ENCODE results near the gene TSPEAR. TPM values are rescaled to one million over a fixed set of nuclear protein-coding genes. Genes with fewer than 3 reads are reported as not detected.

The TSPEAR gene
- total RNA-seq, 2 experiments from 2014 or later: not detected

GRCh38 chr21:44708866-44709425 lies 2.4 kb downstream of the TSPEAR start:
- H3K4me3 Mint-ChIP-seq: peak overlapping the region; percentile 62
- intact Hi-C loops (cut with DNase I, micrococcal nuclease): no loop called here
- H3K36me3 ChIP-seq (ENCODE audit: insufficient read depth, low read length): no peaks in the 10 kb centered on the region
- peaks cover 26% of the 10 kb centered on the region for H3K4me1 Mint-ChIP-seq (ENCODE audit: low read depth)
- H3K36me3 Mint-ChIP-seq (ENCODE audit: low read depth): no peaks in the 10 kb centered on the region
- H3K27me3 ChIP-seq (ENCODE audit: control insufficient read depth in 1 of 2, insufficient read depth in 2 of 2, low read length in 2 of 2): peaks cover 85 to 88% of the 10 kb centered on the region in 2 experiments
- peaks cover 93% of the 10 kb centered on the region for H3K27me3 Mint-ChIP-seq
- no peaks in the 10 kb centered on the region for H3K9me3 Mint-ChIP-seq
- H3K4me3 ChIP-seq (ENCODE audit: low read length): peak overlapping the region; percentile 5
- ATAC-seq (ENCODE audit: poor library complexity): no peak
- ChIA-PET CTCF (no interaction called here), POLR2A (interaction anchor here (1.0 kb wide), 1 partner anchor 52 kb away, joined by 4 read pairs; the partner anchor contains the start of gene KRTAP12-3)
- no peak overlapping the region for H3K27ac Mint-ChIP-seq
- peaks cover 54% of the 10 kb centered on the region for H3K4me1 ChIP-seq (ENCODE audit: insufficient read depth, low read length)
- H3K9me3 ChIP-seq (ENCODE audit: control insufficient read depth in 1 of 2, insufficient read depth in 1 of 2, low read length in 2 of 2): peaks cover 7 to 60% of the 10 kb centered on the region in 2 experiments
- no peak for TF ChIP-seq CTCF (IDR thresholded peaks at IDR 0.05)
- peak in 1 of 14 experiments; percentile 30 for DNase-seq
- H3K27ac ChIP-seq (ENCODE audit: low read depth in 1 of 2, low read length in 2 of 2): no peak overlapping the region

- H3K4me1 Mint-ChIP-seq (ENCODE audit: low read depth): peaks cover 26% of the 10 kb centered on the region
- no peak for ATAC-seq (ENCODE audit: poor library complexity)
- Histone ChIP-seq H3K27me3 (ENCODE audit: control insufficient read depth in 1 of 2, insufficient read depth in 2 of 2, low read length in 2 of 2) (peaks cover 85 to 87% of the 10 kb centered on the region in 2 experiments), H3K27ac (ENCODE audit: low read depth in 1 of 2, low read length in 2 of 2) (no peak overlapping the region), H3K4me1 (ENCODE audit: insufficient read depth, low read length) (peaks cover 54% of the 10 kb centered on the region), H3K4me3 (ENCODE audit: low read length) (no peak overlapping the region), H3K9me3 (ENCODE audit: control insufficient read depth in 1 of 2, insufficient read depth in 1 of 2, low read length in 2 of 2) (peaks cover 7 to 66% of the 10 kb centered on the region in 2 experiments), H3K36me3 (ENCODE audit: insufficient read depth, low read length) (no peaks in the 10 kb centered on the region)
- TF ChIP-seq CTCF (IDR thresholded peaks at IDR 0.05): no peak
- H3K4me3 Mint-ChIP-seq: no peak overlapping the region
- no peaks in the 10 kb centered on the region for H3K36me3 Mint-ChIP-seq (ENCODE audit: low read depth)
- POLR2A ChIA-PET: interaction anchor here (1.0 kb wide), 1 partner anchor 51 kb away, joined by 4 read pairs; the partner anchor contains the start of gene KRTAP12-3
- CTCF ChIA-PET: no interaction called here
- intact Hi-C loops (cut with DNase I, micrococcal nuclease): no loop called here
- H3K27ac Mint-ChIP-seq: no peak overlapping the region
- no peaks in the 10 kb centered on the region for H3K9me3 Mint-ChIP-seq
- peaks cover 91% of the 10 kb centered on the region for H3K27me3 Mint-ChIP-seq
- peak in 1 of 14 experiments; percentile 32 for DNase-seq
Observed at GRCh38 chr21:44708213-44708865, 3.0 kb downstream of the TSPEAR start.

GRCh38 chr21:44706706-44707581 lies 4.4 kb downstream of the TSPEAR start:
- ATAC-seq (ENCODE audit: poor library complexity) (no peak), DNase-seq (no peak)
- intact Hi-C loops (cut with DNase I, micrococcal nuclease): no loop called here
- no peak overlapping the region for H3K27ac Mint-ChIP-seq
- no peaks in the 10 kb centered on the region for H3K36me3 ChIP-seq (ENCODE audit: insufficient read depth, low read length)
- peaks cover 50% of the 10 kb centered on the region for H3K4me1 ChIP-seq (ENCODE audit: insufficient read depth, low read length)
- H3K9me3 Mint-ChIP-seq: no peaks in the 10 kb centered on the region
- H3K4me1 Mint-ChIP-seq (ENCODE audit: low read depth): peaks cover 26% of the 10 kb centered on the region
- H3K4me3 Mint-ChIP-seq: no peak overlapping the region
- no peak overlapping the region for H3K27ac ChIP-seq (ENCODE audit: low read depth in 1 of 2, low read length in 2 of 2)
- peaks cover 7 to 61% of the 10 kb centered on the region in 2 experiments for H3K9me3 ChIP-seq (ENCODE audit: control insufficient read depth in 1 of 2, insufficient read depth in 1 of 2, low read length in 2 of 2)
- no peaks in the 10 kb centered on the region for H3K36me3 Mint-ChIP-seq (ENCODE audit: low read depth)
- no peak for TF ChIP-seq CTCF (IDR thresholded peaks at IDR 0.05)
- CTCF ChIA-PET: no interaction called here
- H3K27me3 ChIP-seq (ENCODE audit: control insufficient read depth in 1 of 2, insufficient read depth in 2 of 2, low read length in 2 of 2): peaks cover 84 to 87% of the 10 kb centered on the region in 2 experiments
- POLR2A ChIA-PET: no interaction called here
- H3K27me3 Mint-ChIP-seq: peaks cover 92% of the 10 kb centered on the region
- no peak overlapping the region for H3K4me3 ChIP-seq (ENCODE audit: low read length)
